NT2/D1 (cell line): Measurements from ENCODE around the gene SLC27A1.

Experiments used
- SUZ12 ChIP-seq: IDR thresholded peaks from 2 replicates; pipeline ENCODE4 v1.6.1; 2011; ENCODE audit not compliant: insufficient read length, insufficient read depth; ENCODE audit errors: extremely low read depth
- YY1 ChIP-seq: IDR thresholded peaks from 2 replicates; pipeline ENCODE4 v1.6.1; 2011; ENCODE audit not compliant: insufficient read length, insufficient read depth
- ZNF274 ChIP-seq: IDR thresholded peaks from 2 replicates; pipeline ENCODE4 v1.6.1; 2011; ENCODE audit warnings: mild to moderate bottlenecking, low read depth, low read length

GRCh38 chr19:17544418-17544817, 74.1 kb downstream of the SLC27A1 start:
- no peak for TF ChIP-seq ZNF274
- TF ChIP-seq YY1 = no peak
- TF ChIP-seq SUZ12 = no peak
